Measurements from ENCODE around the gene IGSF21. TPM values are rescaled to one million over a fixed set of nuclear protein-coding genes. Genes with fewer than 3 reads are reported as not detected.

IGSF21 gene
- total RNA-seq, 1 experiment from 2014 or later, result 30.5 TPM

GRCh38 chr1:18408656-18409370 lies 301.2 kb downstream of the IGSF21 start:
- H3K27me3 Mint-ChIP-seq (ENCODE audit: low read depth), result peaks cover 20% of the 10 kb centered on the region
- H3K27ac Mint-ChIP-seq, result peak overlapping the region; percentile 94
- H3K4me3 Mint-ChIP-seq, result no peak overlapping the region
- H3K9me3 Mint-ChIP-seq, result peaks cover 36% of the 10 kb centered on the region
- peaks cover 39% of the 10 kb centered on the region for H3K36me3 Mint-ChIP-seq
- peaks cover 75% of the 10 kb centered on the region for H3K4me1 Mint-ChIP-seq
- CTCF ChIA-PET, result interaction anchor here (0.7 to 2.6 kb wide), 6 partner anchors 10 to 173 kb away, joined by 3 to 11 read pairs (median 4); no protein-coding TSS in a partner anchor
- no peak for TF ChIP-seq EMX1 (CRISPR knock-in tag; IDR thresholded peaks at IDR 0.05)
- TF ChIP-seq FOXP1 (CRISPR knock-in tag; IDR thresholded peaks at IDR 0.05; ENCODE audit: borderline replicate concordance), result peak; percentile 29; the same call in 1 of the 2 replicates
- POLR2A ChIA-PET, result interaction anchor here (0.6 kb wide), 1 partner anchor 47 kb away, joined by 5 read pairs; no protein-coding TSS in a partner anchor
- ATAC-seq (peak; percentile 38), DNase-seq (ENCODE audit: low spot score) (no peak)

DNA sequence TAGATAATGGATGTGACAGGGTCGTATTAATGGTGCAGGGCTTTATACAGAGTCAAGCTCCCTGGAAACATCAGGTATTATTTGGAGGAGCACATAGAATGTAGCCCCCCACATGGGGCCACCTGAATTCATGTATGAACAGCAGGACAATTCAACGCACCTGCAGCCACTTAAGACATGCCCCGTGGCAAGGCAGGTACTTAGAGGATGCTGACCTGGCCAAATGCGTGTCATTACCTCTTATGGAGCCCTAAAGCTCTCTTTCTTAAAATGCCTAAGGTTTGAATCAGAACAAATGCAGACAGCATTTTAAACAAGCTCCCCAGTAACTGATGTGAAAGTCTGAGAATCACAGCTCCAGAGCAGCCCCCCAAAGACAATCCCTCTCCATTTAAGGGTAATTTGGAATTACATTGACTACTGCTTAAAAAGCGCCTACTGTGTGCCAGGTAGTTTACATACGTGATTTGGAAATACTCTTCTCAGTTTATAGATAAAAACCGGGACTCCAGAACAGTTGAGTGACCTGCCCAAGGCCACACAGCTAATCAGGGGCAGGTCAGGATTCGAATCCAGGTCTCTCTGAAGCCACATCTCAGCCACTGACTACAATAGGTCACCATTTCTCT lies 302.1 kb downstream of the IGSF21 start:
- Mint-ChIP-seq H3K4me1 (peaks cover 81% of the 10 kb centered on the region), H3K27ac (peak overlapping the region; percentile 94), H3K36me3 (peaks cover 38% of the 10 kb centered on the region), H3K9me3 (peaks cover 35% of the 10 kb centered on the region), H3K4me3 (no peak overlapping the region), H3K27me3 (ENCODE audit: low read depth) (peaks cover 15% of the 10 kb centered on the region)
- ATAC-seq, result no peak
- CTCF ChIA-PET, result interaction anchor here (1.1 to 2.6 kb wide), 5 partner anchors 10 to 172 kb away, joined by 3 to 11 read pairs (median 4); partner anchors contain the start of gene KLHDC7A
- POLR2A ChIA-PET, result interaction anchor here (0.6 kb wide), 1 partner anchor 872 kb away, joined by 3 read pairs; no protein-coding TSS in a partner anchor
- DNase-seq (ENCODE audit: low spot score), result no peak
- 0 out of 2 replicates have a peak, but pooled peaks have one; percentile 39 for TF ChIP-seq GTF2I (CRISPR knock-in tag; conservative IDR thresholded peaks at IDR 0.05)
- TF ChIP-seq, protein P1, sequence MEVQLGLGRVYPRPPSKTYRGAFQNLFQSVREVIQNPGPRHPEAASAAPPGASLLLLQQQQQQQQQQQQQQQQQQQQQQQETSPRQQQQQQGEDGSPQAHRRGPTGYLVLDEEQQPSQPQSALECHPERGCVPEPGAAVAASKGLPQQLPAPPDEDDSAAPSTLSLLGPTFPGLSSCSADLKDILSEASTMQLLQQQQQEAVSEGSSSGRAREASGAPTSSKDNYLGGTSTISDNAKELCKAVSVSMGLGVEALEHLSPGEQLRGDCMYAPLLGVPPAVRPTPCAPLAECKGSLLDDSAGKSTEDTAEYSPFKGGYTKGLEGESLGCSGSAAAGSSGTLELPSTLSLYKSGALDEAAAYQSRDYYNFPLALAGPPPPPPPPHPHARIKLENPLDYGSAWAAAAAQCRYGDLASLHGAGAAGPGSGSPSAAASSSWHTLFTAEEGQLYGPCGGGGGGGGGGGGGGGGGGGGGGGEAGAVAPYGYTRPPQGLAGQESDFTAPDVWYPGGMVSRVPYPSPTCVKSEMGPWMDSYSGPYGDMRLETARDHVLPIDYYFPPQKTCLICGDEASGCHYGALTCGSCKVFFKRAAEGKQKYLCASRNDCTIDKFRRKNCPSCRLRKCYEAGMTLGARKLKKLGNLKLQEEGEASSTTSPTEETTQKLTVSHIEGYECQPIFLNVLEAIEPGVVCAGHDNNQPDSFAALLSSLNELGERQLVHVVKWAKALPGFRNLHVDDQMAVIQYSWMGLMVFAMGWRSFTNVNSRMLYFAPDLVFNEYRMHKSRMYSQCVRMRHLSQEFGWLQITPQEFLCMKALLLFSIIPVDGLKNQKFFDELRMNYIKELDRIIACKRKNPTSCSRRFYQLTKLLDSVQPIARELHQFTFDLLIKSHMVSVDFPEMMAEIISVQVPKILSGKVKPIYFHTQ (CRISPR knock-in tag; IDR thresholded peaks at IDR 0.05), result no peak

DNA sequence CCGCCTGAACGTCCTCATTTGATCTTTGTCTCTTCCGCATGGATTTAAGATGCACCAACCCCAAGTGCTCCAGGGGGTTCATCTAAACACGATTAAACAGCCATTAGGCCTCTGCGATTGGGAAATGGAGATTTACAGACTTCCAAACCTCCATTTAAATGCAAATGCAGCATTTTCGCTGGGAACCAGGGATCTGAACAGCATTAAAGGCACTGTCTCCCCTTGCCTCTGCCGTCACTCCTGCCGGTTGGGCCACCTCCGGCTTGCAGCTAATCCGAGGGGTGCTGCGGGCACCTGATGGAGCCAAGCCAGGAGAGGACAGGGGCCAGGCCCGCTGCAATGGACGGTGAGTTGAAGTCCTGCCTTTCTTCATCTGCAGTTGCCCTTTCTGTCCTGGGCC lies 302.8 kb downstream of the IGSF21 start:
- ATAC-seq (peak; percentile 65), DNase-seq (ENCODE audit: low spot score) (peak; percentile 43)
- Mint-ChIP-seq H3K4me3 (no peak overlapping the region), H3K27me3 (ENCODE audit: low read depth) (peaks cover 15% of the 10 kb centered on the region), H3K36me3 (peaks cover 42% of the 10 kb centered on the region), H3K9me3 (peaks cover 33% of the 10 kb centered on the region), H3K27ac (peak overlapping the region; percentile 94), H3K4me1 (peaks cover 84% of the 10 kb centered on the region)
- TF ChIP-seq ZNF121 (CRISPR knock-in tag; IDR thresholded peaks at IDR 0.05) (no peak), FOXP1 (CRISPR knock-in tag; IDR thresholded peaks at IDR 0.05; ENCODE audit: borderline replicate concordance) (peak; percentile 48; the same call in 1 of the 2 replicates), GRHL2 (CRISPR knock-in tag; IDR thresholded peaks at IDR 0.05; ENCODE audit: insufficient replicate concordance, severe bottlenecking) (no peak), MAX (CRISPR knock-in tag; IDR thresholded peaks at IDR 0.05) (0 out of 2 replicates have a peak, but pooled peaks have one; percentile 16), ZBTB21 (CRISPR knock-in tag; IDR thresholded peaks at IDR 0.05; ENCODE audit: borderline replicate concordance) (0 out of 2 replicates have a peak, but pooled peaks have one; percentile 51), ETV6 (CRISPR knock-in tag; IDR thresholded peaks at IDR 0.05) (peak; percentile 89), TP53 (CRISPR knock-in tag; IDR thresholded peaks at IDR 0.05) (0 out of 2 replicates have a peak, but pooled peaks have one; percentile 19)
- TF ChIP-seq, protein P2, sequence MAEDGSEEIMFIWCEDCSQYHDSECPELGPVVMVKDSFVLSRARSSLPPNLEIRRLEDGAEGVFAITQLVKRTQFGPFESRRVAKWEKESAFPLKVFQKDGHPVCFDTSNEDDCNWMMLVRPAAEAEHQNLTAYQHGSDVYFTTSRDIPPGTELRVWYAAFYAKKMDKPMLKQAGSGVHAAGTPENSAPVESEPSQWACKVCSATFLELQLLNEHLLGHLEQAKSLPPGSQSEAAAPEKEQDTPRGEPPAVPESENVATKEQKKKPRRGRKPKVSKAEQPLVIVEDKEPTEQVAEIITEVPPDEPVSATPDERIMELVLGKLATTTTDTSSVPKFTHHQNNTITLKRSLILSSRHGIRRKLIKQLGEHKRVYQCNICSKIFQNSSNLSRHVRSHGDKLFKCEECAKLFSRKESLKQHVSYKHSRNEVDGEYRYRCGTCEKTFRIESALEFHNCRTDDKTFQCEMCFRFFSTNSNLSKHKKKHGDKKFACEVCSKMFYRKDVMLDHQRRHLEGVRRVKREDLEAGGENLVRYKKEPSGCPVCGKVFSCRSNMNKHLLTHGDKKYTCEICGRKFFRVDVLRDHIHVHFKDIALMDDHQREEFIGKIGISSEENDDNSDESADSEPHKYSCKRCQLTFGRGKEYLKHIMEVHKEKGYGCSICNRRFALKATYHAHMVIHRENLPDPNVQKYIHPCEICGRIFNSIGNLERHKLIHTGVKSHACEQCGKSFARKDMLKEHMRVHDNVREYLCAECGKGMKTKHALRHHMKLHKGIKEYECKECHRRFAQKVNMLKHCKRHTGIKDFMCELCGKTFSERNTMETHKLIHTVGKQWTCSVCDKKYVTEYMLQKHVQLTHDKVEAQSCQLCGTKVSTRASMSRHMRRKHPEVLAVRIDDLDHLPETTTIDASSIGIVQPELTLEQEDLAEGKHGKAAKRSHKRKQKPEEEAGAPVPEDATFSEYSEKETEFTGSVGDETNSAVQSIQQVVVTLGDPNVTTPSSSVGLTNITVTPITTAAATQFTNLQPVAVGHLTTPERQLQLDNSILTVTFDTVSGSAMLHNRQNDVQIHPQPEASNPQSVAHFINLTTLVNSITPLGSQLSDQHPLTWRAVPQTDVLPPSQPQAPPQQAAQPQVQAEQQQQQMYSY (CRISPR knock-in tag; IDR thresholded peaks at IDR 0.05), result no peak
- ChIA-PET POLR2A (no interaction called here), CTCF (interaction anchor here (1.1 to 1.6 kb wide), 2 partner anchors 71 to 171 kb away, joined by 3 to 4 read pairs; partner anchors contain the start of gene KLHDC7A)

Measured in WTC11 (cell line).